Activated gamma-delta T cell treated with Interleukin-2 at 50 U/mL for 16 hours (primary cell): Measurements from ENCODE around the gene TUBA4B.

Experiments used
- DNase-seq: peaks from one replicate; pipeline ENCODE4 v3.0.0-alpha.2; 2020

Gene TUBA4B

DNA sequence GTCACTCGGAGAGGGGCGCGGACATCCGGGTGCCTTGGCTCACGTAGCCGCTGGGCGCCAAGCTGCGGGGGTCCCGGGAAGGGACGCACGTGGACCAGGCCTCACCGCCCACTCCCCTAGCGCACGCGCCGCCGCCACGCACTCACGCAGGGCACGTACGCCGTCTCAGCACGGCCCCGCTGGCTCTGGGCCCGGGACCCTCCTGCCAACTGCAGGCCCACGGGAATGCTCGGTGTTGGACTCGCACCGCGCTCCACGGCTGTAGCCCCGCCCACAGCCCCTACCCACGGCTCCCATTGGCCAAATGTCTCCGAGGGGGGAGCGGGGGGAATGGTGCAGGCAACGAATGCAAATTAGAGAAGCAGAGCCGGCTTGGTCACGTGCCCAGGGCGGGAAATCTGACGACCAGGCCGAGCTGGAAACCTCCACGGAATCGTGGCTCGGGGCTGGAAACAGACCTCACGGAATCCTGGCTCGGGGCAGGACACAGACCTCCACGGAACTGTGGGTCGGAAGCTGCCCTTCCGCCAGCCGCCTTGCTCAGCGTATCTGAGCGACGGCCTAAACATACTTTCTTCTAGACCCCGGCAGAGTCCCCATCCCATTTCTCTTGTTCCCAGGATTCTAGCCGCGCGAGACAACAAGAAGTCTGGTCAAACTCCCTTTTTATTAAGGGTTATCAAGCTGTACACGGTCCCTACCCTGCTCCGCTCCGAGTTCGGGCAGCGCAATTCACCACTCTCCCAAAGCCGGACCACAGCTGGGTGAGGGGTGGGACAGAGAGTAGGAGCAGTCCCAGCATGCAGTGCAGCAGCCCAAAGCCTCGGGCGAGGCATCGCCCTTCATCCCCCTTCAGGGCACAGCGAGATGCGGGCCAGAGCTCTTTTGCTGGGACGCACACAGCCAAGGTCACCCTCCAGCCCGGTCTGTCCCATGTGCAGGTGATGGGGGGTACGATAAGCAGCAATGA lies 34.0 kb upstream of the TUBA4B start, which contains the start of gene ABCB6:
Gene ABCB6, minus strand, starts transcription at position 227 of the 970 bp plus-strand sequence. CDS start 285 bp downstream, outside the sequence.
- DNase-seq, result peak; percentile 79

DNA sequence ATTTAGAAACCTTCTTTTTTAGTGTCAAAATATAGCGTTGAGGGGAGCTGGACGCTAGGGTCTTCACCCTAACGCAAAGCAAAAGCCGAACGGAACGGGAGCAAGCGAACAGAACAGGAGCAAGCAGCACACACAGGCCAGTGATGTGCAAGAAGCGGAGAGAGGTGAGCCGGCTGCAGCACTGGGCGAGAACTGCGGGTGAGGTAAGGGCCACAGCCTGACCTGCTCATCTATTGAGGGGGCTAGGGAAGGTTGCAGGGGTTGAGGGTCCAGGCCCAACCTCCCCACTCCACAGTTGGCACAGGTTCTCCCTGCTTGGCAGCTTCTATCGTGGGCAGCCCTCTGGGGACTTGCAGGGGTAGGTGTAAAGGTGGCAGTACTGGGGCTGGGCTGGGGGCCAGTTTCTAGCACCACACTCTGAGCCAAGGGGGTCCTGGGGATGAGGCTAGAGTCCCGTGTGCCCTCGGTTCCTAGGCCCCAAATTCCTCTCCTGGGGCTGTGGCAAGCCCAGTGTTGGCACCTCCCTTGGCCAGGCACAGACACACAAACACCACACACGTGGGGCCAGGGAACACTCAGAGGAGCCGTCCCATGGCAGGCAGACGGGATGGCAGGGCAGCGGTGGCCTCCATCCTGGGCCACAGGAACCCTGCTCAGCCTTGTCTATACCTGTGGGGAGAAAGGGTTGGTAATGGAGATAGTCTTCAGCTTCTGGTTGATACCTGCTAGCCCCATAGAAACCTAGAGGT lies 33.1 kb upstream of the TUBA4B start:
- DNase-seq, result no peak

DNA sequence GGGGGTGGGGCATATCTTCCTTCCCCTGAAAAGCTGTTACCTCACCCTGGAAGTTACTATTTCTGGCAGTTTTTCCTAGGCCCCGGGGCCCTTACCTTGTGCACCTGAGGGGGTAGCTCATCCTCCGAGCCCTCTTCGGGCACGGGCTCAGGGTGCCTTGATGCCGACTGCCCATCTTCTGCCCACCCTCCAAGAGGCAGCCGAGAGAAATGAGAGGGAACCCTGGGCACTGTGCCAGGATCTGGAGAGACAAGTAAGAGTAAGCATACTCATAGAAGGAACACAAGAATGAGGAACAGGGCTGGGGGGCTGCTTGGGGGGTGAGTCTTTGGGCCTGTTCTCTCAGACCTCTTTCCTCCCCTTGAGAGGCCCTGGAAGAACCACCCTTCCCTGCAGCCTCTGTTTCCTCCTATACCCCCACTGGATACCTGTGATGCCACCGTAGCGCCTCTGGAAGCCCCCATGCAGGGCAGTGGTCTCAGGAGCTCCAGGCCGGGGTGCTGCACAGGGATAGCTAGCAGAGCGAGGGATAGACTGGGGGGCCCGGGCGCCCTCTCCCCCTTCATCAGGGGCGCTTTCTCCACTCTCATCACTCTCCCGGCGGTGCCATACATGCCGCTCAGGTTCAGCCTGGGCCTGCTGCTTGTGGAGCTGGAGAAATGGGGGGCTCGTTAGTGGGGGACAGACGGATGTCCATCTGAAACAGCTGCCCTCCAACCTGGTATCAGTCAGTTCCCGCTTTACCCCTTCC lies 32.2 kb upstream of the TUBA4B start:
- DNase-seq, result no peak

DNA sequence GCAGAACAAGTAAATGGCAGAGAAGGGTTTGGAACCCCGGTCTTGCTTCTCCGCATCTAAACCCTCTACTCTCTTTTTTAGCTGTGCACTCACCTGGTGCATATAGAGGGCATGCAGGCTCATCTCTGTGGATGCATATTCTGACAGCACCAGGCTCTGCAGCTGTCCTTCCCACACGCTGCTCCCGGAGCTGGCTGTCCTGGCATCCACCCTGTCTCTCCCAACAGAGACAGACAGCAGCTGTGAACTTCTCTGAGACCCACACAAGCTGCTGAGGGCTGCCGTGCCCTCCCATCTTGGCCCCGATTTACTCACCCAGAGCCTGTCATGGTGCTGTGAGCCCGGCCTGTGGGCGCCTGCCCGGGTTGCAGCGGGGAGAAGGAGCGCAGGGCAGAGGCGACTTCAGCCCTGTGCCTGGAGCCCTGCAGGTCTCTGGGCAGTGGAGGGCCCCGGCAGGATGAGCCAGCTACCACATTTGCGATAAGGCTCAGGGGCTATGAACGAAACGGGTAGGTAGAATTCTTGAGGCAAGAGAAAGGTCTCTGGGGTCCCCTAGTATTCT lies 31.0 kb upstream of the TUBA4B start:
- no peak for DNase-seq

- no peak for DNase-seq
Observed at GRCh38 chr2:219223831-219224610, 29.0 kb upstream of the TUBA4B start.

DNA sequence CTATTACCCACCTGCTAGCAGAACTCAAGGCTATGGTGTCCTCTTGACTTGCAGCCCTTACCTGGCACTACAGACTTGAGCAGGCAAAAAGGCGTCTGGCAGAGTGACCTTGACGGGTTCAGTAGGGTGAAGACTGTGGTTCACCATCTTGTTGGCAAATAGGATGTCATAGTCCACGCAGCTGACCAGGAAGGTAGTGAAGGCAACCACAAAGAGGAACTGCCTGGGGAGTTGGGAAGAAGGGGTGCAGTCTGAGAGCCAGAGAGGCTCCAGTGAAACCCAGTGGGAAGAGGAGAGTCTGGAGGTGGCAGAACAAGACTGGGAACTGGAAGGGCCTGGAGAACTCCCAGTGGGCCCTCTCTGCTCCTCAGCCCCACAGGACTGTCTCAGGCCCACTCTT lies 27.7 kb upstream of the TUBA4B start:
- DNase-seq, result no peak

DNA sequence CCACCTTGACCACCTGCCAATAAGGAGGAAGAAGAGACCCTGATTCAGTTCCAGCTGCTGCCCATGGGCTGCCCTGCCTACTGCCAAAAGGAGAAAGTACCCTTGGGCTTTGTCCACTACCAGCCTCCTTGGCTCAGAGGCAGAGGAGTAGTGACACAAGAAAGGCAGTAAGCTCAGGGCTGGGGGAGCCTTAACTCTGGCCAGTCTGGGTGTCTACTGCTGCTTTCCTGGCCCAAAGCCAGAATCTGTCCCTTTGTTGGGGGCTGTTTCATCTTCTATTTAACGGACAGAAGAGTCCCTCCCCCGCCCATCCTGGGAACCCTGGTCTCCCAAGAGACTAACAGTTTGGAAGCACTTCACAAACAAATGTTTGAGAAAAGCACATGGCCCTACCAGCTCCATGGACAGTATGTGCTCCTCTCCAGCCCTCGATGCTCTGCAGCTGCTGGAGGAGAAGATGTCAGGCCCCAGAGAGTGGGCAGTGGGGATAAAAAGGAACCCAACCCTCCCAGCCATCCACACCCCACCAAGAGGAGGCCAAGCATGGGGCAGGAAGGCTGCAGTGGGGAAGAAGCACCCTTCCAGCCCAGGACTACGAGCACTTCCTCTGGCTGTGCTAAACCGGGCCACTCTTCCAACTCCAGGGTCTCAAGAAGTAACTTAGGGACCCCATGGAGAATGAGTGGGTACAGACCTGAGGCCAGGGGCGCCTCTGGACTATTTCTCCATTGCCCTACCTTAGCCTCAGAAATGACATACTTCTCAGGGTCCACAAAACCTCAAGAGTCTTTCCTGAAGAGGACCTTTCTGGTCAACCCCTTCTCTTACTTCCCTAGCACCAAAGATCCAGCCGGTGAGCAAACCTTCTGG lies 24.8 kb upstream of the TUBA4B start:
- DNase-seq, result no peak

GRCh38 chr2:219228911-219229304 lies 24.1 kb upstream of the TUBA4B start:
- DNase-seq, result no peak

- DNase-seq, result peak; percentile 98
Observed at GRCh38 chr2:219229305-219230058, 23.6 kb upstream of the TUBA4B start, which contains the start of the genes ANKZF1 and ATG9A. Gene ANKZF1 (plus strand): TSS chr2:219229806. CDS start chr2:219230258, 452 bp downstream. Gene ATG9A (minus strand): TSS chr2:219229636. CDS start chr2:219228024, 1,612 bp downstream.

- DNase-seq, result no peak
Observed at GRCh38 chr2:219230059-219230540, 22.9 kb upstream of the TUBA4B start.

- no peak for DNase-seq
Observed at GRCh38 chr2:219234331-219234730, 18.7 kb upstream of the TUBA4B start.

- DNase-seq, result no peak
Observed at GRCh38 chr2:219243291-219243761, 9.7 kb upstream of the TUBA4B start.

GRCh38 chr2:219244789-219245147 lies 8.3 kb upstream of the TUBA4B start:
- no peak for DNase-seq

GRCh38 chr2:219245148-219245898 lies 7.7 kb upstream of the TUBA4B start, which contains the start of the genes GLB1L and STK16:
Gene GLB1L (minus strand): TSS chr2:219245444. CDS start chr2:219243573, 1,871 bp downstream.
Gene STK16 (plus strand): TSS chr2:219245479. CDS start chr2:219246000, 521 bp downstream.
- peak; percentile 89 for DNase-seq

DNA sequence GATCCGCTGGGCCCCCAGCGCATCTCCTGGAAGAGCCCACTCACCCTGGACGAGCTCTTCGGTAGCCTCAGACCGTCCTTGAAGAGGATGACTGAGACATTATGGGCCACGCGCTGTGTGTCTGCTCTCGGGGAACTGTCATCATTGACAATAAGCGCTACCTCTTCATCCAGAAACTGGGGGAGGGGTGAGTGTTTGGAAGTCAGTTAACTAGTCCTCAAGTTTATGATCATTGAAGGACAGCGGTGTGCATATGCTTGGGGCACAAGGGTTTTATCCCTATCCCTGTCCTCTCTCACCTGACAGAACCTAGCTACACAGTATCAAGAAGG lies 7.2 kb upstream of the TUBA4B start:
- no peak for DNase-seq

DNA sequence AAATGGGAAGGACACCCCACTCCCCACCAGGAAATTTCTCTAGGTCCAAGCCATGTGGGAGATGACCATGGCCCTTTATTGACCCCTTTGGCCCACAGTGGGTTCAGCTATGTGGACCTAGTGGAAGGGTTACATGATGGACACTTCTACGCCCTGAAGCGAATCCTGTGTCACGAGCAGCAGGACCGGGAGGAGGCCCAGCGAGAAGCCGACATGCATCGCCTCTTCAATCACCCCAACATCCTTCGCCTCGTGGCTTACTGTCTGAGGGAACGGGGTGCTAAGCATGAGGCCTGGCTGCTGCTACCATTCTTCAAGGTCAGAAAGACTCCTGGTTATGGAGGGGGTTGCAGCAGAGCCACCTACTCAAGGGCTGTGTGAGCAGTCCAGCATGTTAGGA lies 6.5 kb upstream of the TUBA4B start:
- no peak for DNase-seq

- DNase-seq, result peak; percentile 65
Observed at GRCh38 chr2:219247678-219248642, 5.1 kb upstream of the TUBA4B start.

DNA sequence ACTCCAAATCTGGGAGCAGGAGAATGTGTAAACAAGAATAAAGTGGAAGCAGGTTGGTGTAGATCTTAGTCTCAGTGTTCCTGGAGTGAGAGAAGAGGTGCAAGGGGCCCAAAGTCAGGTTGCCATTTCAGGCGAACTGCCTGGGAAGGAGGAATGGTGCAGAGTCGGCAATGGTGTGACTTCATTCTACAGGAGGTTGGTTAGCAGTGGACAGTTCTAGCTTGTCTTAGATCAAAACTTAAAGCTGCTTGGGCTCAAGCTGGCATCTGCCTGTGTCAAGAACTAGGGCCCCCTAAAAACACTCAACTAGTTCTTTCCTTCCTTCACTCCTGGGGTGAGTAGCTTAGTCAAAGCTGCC lies 4.2 kb upstream of the TUBA4B start:
- DNase-seq, result no peak
